ENCODE results near the gene PDE8B. TPM values are rescaled to one million over a fixed set of nuclear protein-coding genes. Genes with fewer than 3 reads are reported as not detected.

PDE8B gene
- total RNA-seq, 1 experiment from 2014 or later: not detected

DNA sequence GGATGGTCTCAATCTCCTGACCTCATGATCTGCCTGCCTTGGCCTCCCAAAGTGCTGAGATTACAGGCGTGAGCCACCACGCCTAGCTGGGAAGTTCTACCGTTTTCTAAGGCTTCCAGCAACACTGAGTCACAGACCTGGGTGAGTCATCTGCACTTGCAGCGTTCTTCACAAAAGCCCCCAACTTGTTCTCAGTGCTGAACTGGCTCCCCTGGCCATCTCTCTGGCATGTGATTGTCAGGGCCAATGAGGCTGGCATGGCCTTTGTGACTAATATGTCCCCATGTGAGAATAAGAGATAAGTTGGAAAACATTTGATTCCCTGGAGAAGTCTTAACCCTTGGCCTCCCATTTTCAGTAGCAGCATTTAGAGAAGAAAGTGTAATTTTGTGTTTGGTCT is 157.3 kb downstream of the PDE8B start:
- H3K27ac ChIP-seq (ENCODE audit: low read length): no peak overlapping the region
- H3K9me3 ChIP-seq (ENCODE audit: low read length): no peaks in the 10 kb centered on the region
- no peaks in the 10 kb centered on the region for H4K20me1 ChIP-seq (ENCODE audit: low read length)
- no peaks in the 10 kb centered on the region for H3K9me2 ChIP-seq (replicated peaks; ENCODE audit: low read length)
- POLR2A ChIA-PET (ENCODE audit: unreplicated experiment): no interaction called here
- H3K36me3 ChIP-seq (ENCODE audit: low read depth, low read length): no peaks in the 10 kb centered on the region
- no peaks in the 10 kb centered on the region for H3K79me2 ChIP-seq (ENCODE audit: low read length)
- intact Hi-C loops (cut with micrococcal nuclease): no loop called here
- H3F3A ChIP-seq (ENCODE audit: low read length, unreplicated experiment): no peaks in the 10 kb centered on the region
- H3K27me3 ChIP-seq (ENCODE audit: low read length): no peaks in the 10 kb centered on the region
- no peak overlapping the region for H3K4me3 ChIP-seq (ENCODE audit: low read length)
- H3K4me1 ChIP-seq (ENCODE audit: insufficient read depth, low read length): no peaks in the 10 kb centered on the region
- H3K4me2 ChIP-seq (ENCODE audit: low read length): no peak overlapping the region
- no peak for ATAC-seq
- CTCF ChIA-PET: no interaction called here
- no peak overlapping the region for H2AFZ ChIP-seq (ENCODE audit: low read length)
- H3K9ac ChIP-seq (ENCODE audit: low read length): no peak overlapping the region
- no TSS peak for BruUV-seq (replicated peaks)
- DNase-seq: peak; percentile 16
- no peak for TF ChIP-seq EZH2phosphoT487 (IDR thresholded peaks at IDR 0.05; ENCODE audit: borderline replicate concordance, low read length)
- TF ChIP-seq, protein P1, sequence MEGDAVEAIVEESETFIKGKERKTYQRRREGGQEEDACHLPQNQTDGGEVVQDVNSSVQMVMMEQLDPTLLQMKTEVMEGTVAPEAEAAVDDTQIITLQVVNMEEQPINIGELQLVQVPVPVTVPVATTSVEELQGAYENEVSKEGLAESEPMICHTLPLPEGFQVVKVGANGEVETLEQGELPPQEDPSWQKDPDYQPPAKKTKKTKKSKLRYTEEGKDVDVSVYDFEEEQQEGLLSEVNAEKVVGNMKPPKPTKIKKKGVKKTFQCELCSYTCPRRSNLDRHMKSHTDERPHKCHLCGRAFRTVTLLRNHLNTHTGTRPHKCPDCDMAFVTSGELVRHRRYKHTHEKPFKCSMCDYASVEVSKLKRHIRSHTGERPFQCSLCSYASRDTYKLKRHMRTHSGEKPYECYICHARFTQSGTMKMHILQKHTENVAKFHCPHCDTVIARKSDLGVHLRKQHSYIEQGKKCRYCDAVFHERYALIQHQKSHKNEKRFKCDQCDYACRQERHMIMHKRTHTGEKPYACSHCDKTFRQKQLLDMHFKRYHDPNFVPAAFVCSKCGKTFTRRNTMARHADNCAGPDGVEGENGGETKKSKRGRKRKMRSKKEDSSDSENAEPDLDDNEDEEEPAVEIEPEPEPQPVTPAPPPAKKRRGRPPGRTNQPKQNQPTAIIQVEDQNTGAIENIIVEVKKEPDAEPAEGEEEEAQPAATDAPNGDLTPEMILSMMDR (conservative IDR thresholded peaks at IDR 0.05; ENCODE audit: low read depth, low read length): no peak
- no peak for TF ChIP-seq EZH2 (IDR thresholded peaks at IDR 0.05; ENCODE audit: low read length, unreplicated experiment)

DNA sequence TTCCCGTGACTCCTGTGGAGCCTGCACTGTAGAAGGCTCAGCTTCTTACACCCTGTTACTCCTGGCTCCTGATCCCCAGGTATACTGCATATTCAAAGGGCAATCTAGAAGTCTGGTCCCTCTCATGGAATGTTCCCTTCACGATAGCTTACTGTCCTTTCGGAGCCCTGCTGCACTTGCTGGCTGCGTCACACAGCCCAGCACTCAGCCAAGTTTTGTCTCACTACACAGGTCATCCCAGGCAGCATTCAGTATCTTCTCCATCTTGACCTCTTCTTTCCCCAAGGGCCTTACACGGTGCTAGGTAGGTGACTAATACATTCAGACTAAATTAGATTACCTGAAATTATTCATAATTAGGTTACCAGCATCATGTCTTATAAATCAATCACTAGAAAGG is 157.9 kb downstream of the PDE8B start:
- no peak for ATAC-seq
- no TSS peak for BruUV-seq (replicated peaks)
- intact Hi-C loops (cut with micrococcal nuclease): no loop called here
- no peak overlapping the region for H3K27ac ChIP-seq (ENCODE audit: low read length)
- no peaks in the 10 kb centered on the region for H3K9me2 ChIP-seq (replicated peaks; ENCODE audit: low read length)
- H3K36me3 ChIP-seq (ENCODE audit: low read depth, low read length): no peaks in the 10 kb centered on the region
- CTCF ChIA-PET: no interaction called here
- TF ChIP-seq EZH2phosphoT487 (IDR thresholded peaks at IDR 0.05; ENCODE audit: borderline replicate concordance, low read length): no peak
- TF ChIP-seq EZH2 (IDR thresholded peaks at IDR 0.05; ENCODE audit: low read length, unreplicated experiment): no peak
- TF ChIP-seq, protein P1 (conservative IDR thresholded peaks at IDR 0.05; ENCODE audit: low read depth, low read length): no peak
- no peak overlapping the region for H3K9ac ChIP-seq (ENCODE audit: low read length)
- H3K9me3 ChIP-seq (ENCODE audit: low read length): no peaks in the 10 kb centered on the region
- H3K4me3 ChIP-seq (ENCODE audit: low read length): no peak overlapping the region
- no peaks in the 10 kb centered on the region for H3K79me2 ChIP-seq (ENCODE audit: low read length)
- POLR2A ChIA-PET (ENCODE audit: unreplicated experiment): no interaction called here
- no peak for DNase-seq
- H3K4me2 ChIP-seq (ENCODE audit: low read length): no peak overlapping the region
- no peaks in the 10 kb centered on the region for H3K4me1 ChIP-seq (ENCODE audit: insufficient read depth, low read length)
- no peaks in the 10 kb centered on the region for H3F3A ChIP-seq (ENCODE audit: low read length, unreplicated experiment)
- H4K20me1 ChIP-seq (ENCODE audit: low read length): no peaks in the 10 kb centered on the region
- no peaks in the 10 kb centered on the region for H3K27me3 ChIP-seq (ENCODE audit: low read length)
- H2AFZ ChIP-seq (ENCODE audit: low read length): no peak overlapping the region

GRCh38 chr5:77369566-77369965 is 159.1 kb downstream of the PDE8B start:
- H3K9me2 ChIP-seq (replicated peaks; ENCODE audit: low read length): no peaks in the 10 kb centered on the region
- H4K20me1 ChIP-seq (ENCODE audit: low read length): no peaks in the 10 kb centered on the region
- H3K27ac ChIP-seq (ENCODE audit: low read length): no peak overlapping the region
- H3K79me2 ChIP-seq (ENCODE audit: low read length): no peaks in the 10 kb centered on the region
- POLR2A ChIA-PET (ENCODE audit: unreplicated experiment): no interaction called here
- no peak overlapping the region for H3K4me3 ChIP-seq (ENCODE audit: low read length)
- H2AFZ ChIP-seq (ENCODE audit: low read length): no peak overlapping the region
- H3K4me1 ChIP-seq (ENCODE audit: insufficient read depth, low read length): no peaks in the 10 kb centered on the region
- H3K9ac ChIP-seq (ENCODE audit: low read length): no peak overlapping the region
- TF ChIP-seq, protein P1 (conservative IDR thresholded peaks at IDR 0.05; ENCODE audit: low read depth, low read length): no peak
- no peak for TF ChIP-seq EZH2 (IDR thresholded peaks at IDR 0.05; ENCODE audit: low read length, unreplicated experiment)
- no peak for TF ChIP-seq EZH2phosphoT487 (IDR thresholded peaks at IDR 0.05; ENCODE audit: borderline replicate concordance, low read length)
- BruUV-seq (replicated peaks): no TSS peak
- H3K4me2 ChIP-seq (ENCODE audit: low read length): no peak overlapping the region
- no peaks in the 10 kb centered on the region for H3K27me3 ChIP-seq (ENCODE audit: low read length)
- no peaks in the 10 kb centered on the region for H3K36me3 ChIP-seq (ENCODE audit: low read depth, low read length)
- DNase-seq: no peak
- no peaks in the 10 kb centered on the region for H3K9me3 ChIP-seq (ENCODE audit: low read length)
- ATAC-seq: no peak
- CTCF ChIA-PET: no interaction called here
- intact Hi-C loops (cut with micrococcal nuclease): no loop called here
- H3F3A ChIP-seq (ENCODE audit: low read length, unreplicated experiment): no peaks in the 10 kb centered on the region
